ENCODE data around the gene CDIP1.
"Not testable (repeated sequence)": the region's sequence is repeated elsewhere in the genome, so short reads cannot be mapped to it uniquely, and the experiment has no call there.

Gene CDIP1

GRCh38 chr16:4538350-4539235, at the start of gene CDIP1:
Gene CDIP1 (minus strand): TSS chr16:4538773. CDS start chr16:4514130, 24,643 bp downstream.
- peak; percentile 98 for DNase-seq

DNA sequence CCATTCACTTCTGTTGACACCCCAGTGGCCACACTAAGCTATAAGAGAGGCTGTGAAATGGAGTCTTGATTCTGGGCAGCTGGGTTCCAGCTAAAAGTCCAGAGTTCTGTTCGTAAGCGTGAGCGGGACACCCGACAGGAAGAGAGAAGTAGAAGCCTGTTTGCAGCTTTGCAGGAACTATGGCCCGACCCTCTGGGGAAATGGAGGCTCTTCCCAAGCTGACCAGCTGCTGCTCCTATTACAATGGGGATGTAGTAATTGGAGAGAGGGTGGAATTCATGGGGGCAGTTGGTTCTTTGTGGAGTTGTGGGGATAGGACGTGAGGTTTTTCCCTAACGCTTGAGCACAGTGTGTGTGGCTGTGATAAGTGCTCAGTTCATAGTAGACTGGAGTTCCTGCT, 47.7 kb upstream of the CDIP1 start:
- no peak for DNase-seq

- no peak for DNase-seq
Measured at GRCh38 chr16:4583906-4584305, 45.3 kb upstream of the CDIP1 start.

DNA sequence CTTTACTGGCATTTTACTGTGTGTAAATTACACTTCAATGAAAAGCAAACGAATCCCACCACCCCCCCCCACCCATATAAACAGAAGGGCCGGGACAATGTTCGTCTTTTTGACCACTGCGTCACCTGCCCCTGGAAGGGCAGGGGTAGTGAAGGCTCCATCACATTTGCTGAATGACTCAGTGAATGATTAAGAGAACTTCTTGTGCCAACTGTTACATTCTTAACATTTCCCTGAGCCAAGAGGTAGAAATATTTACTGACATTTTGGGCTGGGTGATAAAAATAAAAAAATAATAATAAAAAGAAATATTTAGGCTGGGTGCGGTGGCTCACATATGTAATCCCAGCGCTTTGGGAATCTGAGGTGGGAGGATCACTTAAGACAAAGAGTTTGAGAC, 41.7 kb upstream of the CDIP1 start:
- DNase-seq = no peak

- no peak for DNase-seq
Measured at GRCh38 chr16:4578961-4579530, 40.5 kb upstream of the CDIP1 start.

GRCh38 chr16:4576008-4576407, 37.4 kb upstream of the CDIP1 start:
- DNase-seq = no peak

DNA sequence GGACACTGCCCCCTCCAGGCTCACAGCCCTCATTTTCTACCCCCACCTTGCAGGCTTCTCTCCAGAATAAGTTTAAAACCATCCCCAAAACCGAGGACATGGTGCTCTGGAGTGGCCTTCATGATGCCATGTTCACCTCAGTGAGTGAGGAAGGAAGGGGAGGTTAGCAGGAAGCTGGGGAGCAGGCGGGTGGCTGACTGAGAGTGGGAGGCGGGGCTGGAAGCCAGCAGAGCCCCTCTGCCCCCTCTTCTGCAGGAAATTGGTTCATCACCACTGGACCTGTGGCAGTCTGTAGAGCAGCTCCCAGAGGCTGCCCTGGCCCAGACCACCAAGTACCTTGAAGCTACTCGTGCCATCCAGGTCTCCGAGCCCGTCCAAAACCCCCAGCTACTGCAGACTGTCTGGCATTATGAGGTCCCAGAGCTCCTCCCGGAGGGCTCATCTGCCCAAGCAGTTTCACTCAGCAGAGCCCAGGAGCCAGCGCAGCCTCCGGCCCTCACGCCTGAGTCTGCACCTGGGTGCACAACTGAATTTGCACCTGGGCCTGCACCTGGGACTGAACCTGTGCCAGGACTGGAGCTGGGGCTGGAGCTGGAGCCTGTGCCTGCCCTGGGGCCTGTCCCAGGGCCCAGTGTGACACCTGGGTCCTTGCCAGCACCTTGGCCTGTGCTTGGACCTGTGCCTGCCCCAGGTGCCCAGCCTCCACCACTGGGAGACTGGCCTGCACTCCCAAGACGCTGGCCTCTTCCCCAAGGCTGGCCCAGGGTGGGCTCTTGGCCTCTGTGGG, 36.5 kb upstream of the CDIP1 start:
- DNase-seq = no peak

DNA sequence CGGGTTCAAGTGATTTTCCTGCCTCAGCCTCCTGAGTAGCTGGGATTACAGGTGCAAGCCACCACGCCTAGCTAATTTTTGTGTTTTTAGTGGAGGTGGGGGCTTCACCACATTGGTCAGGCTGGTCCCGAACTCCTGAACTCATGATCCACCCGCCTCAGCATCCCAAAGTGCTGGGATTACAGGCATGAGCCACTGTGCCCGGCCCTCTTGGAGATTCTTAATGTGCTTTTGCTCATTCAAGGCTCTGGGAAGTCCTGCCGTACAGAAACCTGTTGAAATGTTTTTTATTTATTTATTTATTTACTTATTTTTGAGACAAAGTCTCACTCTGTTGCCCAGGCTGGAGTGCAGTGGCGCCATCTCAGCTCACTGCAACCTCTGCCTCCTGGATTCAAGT, 35.4 kb upstream of the CDIP1 start:
- DNase-seq = not testable (repeated sequence)

DNA sequence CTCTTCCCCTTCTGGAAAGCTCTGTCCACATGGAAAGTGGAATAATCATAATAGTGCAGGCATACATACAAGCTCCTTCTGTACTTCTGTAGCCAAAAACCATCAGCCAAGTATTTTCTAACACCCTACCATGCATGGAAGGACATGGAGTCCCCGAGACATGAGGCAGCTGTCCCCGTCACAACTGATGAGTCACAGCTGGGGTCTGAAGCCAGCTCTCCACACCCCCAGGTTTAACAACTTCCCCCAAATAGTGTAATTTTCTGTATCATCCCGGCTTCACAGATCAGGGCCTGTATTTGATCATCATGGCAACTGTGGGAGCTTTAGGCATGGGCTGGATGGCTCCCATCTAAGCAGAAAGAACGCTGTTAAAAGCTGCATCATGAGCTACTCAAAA, 34.1 kb upstream of the CDIP1 start:
- DNase-seq = no peak

- no peak for DNase-seq
Measured at GRCh38 chr16:4570688-4571321, 32.2 kb upstream of the CDIP1 start.

- DNase-seq = no peak
Measured at GRCh38 chr16:4570086-4570485, 31.5 kb upstream of the CDIP1 start.

DNA sequence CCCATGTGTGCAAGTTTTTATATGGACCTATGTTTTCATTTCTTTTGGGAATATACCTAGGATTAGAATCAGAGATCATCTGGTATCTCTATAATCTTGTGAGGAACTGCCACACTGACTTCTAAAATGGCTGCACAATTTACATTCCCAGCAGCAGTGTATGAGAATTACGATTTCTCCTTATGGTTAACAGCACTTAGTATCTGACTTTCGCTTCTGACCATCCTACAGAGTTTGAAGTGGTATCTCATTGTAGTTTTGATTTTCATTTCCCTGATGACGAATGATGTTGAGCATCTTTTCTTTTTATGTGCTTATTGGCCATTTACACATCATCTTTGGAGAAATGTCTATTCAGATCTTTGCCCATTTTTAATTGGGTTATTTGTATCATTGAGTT, 27.6 kb upstream of the CDIP1 start:
- DNase-seq = no peak

DNA sequence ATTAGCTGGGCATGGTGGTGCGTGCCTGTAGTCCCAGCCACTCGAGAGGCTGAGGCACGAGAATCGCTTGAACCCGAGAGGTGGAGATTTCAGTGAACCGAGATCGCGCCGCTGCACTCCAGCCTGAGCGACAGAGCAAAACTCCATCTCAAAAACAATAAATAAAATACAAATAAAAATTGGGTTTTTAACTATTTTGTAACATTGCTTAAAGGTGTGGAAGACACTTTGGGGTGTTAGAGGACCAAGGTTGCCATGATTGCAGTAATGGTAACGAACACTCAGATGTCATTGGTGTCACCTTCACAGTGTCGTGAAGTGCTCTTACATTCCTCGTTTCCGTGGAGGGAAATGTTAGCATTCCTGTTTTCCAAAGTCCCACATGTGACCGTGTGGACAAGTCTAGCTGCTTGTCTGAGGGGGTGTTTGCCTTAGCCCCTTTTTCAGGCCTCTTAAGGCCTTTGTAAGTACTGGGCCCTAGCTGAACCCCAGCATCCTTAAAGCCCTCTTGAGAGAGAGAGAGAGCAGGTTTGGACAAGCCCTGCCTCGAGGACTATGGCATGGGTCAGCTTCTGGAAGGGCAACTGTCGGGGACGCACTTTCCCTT, 26.2 kb upstream of the CDIP1 start:
- DNase-seq = no peak

DNA sequence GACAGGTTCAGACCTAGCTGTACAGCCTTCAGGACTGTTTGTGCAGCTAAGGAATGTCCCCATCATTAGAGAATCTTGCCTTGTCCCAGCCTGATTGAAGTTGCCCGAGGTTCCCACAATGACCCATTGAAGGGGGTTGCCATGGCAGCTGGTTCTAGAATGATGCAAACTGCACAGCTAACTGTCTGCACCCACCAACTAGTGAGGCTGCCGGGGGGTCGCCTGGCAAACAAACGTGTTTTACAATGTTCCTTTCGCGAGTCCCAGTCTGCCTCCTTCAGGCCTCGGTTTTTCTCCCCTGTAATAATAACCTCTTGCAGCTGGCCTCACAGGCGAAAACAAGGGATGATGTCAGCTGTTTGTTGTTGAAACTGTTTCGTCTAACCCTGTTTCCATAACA, 23.0 kb upstream of the CDIP1 start:
- DNase-seq = no peak

GRCh38 chr16:4557973-4558372, 19.4 kb upstream of the CDIP1 start:
- no peak for DNase-seq

DNA sequence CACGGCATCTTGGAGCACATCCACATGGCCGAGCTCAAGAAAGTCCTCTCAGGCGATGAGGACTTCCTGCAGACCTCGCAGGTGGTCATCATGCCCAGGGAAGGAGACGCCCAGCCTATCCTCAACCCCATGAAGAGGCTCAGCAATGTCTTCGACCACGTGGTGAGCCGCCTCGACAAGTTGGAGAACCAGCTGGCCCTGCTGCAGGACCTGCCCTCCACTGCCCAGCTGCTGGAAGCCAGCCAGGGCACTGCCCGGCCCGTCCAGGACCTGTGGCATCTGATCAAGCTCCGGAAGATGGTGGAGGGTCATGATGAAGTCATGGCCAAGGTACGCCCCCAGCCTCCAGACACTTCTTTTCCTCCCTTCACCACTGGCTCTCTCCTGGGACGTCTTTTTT, 18.0 kb upstream of the CDIP1 start:
- DNase-seq = no peak

GRCh38 chr16:4556112-4556511, 17.5 kb upstream of the CDIP1 start, which contains the start of gene C16orf96:
Gene C16orf96 (plus strand): TSS chr16:4556340. CDS start chr16:4556490, 150 bp downstream.
- no peak for DNase-seq

- DNase-seq = no peak
Measured at GRCh38 chr16:4552541-4552940, 14.0 kb upstream of the CDIP1 start.

GRCh38 chr16:4550591-4550990, 12.0 kb upstream of the CDIP1 start:
- DNase-seq = no peak

DNA sequence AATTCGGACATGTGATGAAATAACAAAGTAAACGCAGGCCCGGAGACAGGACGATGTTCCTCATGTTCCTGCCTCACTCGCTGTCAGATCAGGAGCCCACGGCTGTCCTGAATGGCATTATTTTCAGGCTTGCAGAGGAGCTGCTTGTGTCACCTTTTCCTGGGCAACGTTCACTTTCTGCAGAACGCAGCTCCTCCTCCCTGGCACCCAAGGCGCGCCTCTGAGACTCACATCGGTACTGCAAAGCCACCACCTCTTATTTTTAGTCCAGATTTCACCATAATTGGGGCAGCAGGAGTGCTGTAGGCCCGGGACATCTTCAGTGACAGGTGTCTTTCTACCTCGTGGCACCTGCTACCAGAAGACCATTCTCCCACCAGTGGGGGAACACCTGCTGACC, 9.6 kb upstream of the CDIP1 start:
- no peak for DNase-seq

DNA sequence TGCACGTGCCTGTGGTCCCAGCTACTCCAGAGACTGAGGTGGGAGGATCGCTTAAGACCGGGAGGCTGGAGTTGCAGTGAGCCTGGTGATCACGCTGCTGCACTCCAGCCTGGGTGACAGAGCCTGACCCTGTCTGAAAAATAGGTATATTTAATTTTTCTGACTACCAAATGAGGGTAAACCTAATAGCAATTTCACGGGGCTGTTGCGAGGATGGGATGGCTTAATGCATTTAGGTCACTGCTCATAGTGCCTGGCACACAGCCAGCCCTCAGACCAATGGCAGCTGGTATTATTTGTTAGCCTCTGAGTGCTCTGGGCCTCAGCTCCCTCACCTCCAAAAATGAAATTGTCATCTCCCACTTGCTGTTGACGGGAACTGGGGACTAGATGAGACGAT, 5.9 kb upstream of the CDIP1 start:
- DNase-seq = no peak

GRCh38 chr16:4539716-4540284, 1.2 kb upstream of the CDIP1 start:
- DNase-seq = no peak

All from stimulated activated CD8-positive, alpha-beta memory T cell treated with anti-CD3 and anti-CD28 coated beads, Interleukin-4, amount 100 ng/mL, for 48 hours (primary cell).